Natural killer cell (primary cell): ENCODE data around the gene ZBTB17. TPM values are rescaled to one million over a fixed set of nuclear protein-coding genes. Genes with fewer than 3 reads are reported as not detected.

ENCODE experiments used
- ATAC-seq, 3 donors: fragments of 150-1000 bp in 2 of 3; fragments of 200-7000 bp in 1 of 3; cut with Tn5 transposase; 1 replicate in 1 of 3; 2 replicates in 2 of 3; pipeline ENCODE4 v1.10.0; 2021; ENCODE audit warnings: mild to moderate bottlenecking in 2 of 3, moderate library complexity in 2 of 3
- DNase-seq, 2 donors: peaks; one replicate each; pipeline versions ENCODE4 v3.0.0 to v3.0.0-alpha.2; 2013 to 2021; ENCODE audit warnings: mixed read lengths in 1 of 2
- H3K27ac ChIP-seq: one replicate; pipeline ENCODE4 v1.5.1; 2013; ENCODE audit warnings: mild to moderate bottlenecking, low read length
- H3K27me3 ChIP-seq: one replicate; pipeline ENCODE4 v1.6.1; 2013; ENCODE audit warnings: low read length; ENCODE audit not compliant: control insufficient read depth, insufficient read depth
- H3K36me3 ChIP-seq: one replicate; pipeline ENCODE4 v1.6.1; 2013; ENCODE audit warnings: low read length; ENCODE audit not compliant: control insufficient read depth, insufficient read depth
- H3K4me1 ChIP-seq: one replicate; pipeline ENCODE4 v1.6.1; 2013; ENCODE audit warnings: low read length; ENCODE audit not compliant: control insufficient read depth, insufficient read depth
- H3K4me3 ChIP-seq: one replicate; pipeline ENCODE4 v1.5.1; 2013; ENCODE audit warnings: low read length
- H3K9me3 ChIP-seq: one replicate; pipeline ENCODE4 v1.6.1; 2013; ENCODE audit warnings: low read length; ENCODE audit not compliant: control insufficient read depth, insufficient read depth
- H3K27ac Mint-ChIP-seq, 2 donors: one replicate each; pipeline ENCODE4 v1.8.0; 2022; ENCODE audit warnings: mild to moderate bottlenecking in 2 of 2, mixed read lengths in 2 of 2, moderate library complexity in 1 of 2
- H3K27me3 Mint-ChIP-seq, 2 donors: one replicate each; pipeline ENCODE4 v1.8.0; 2022; ENCODE audit warnings: low read depth in 2 of 2, mixed read lengths in 2 of 2
- H3K36me3 Mint-ChIP-seq: one replicate; pipeline ENCODE4 v1.8.0; 2022; ENCODE audit warnings: mixed read lengths
- H3K4me1 Mint-ChIP-seq, 2 donors: one replicate each; pipeline ENCODE4 v1.8.0; 2022; ENCODE audit warnings: mixed read lengths in 2 of 2
- H3K4me3 Mint-ChIP-seq: one replicate; pipeline ENCODE4 v1.8.0; 2022; ENCODE audit warnings: mild to moderate bottlenecking, moderate library complexity, mixed read lengths
- H3K9me3 Mint-ChIP-seq, 2 donors: one replicate each; pipeline ENCODE4 v1.8.0; 2022; ENCODE audit warnings: mixed read lengths in 2 of 2
- WGBS: methylation state at CpG from one replicate; pipeline ENCODE4 v1.1.7; 2013; ENCODE audit warnings: missing lambda C conversion rate; ENCODE audit not compliant: insufficient coverage; 5-methylcytosine and 5-hydroxymethylcytosine counted together
- intact Hi-C: fragments of 100-400 bp; cut with micrococcal nuclease; formaldehyde crosslinking; loops from one replicate; pipeline ENCODE4 v1.14.2; 2022
- total RNA-seq, 4 donors: library from RNA; stranded (reverse); fragments of 120-200 nt in 1 of 4; gene quantifications; one replicate each; pipeline versions ENCODE4 v1.2.3 to v1.2.4, GENCODE V29; 2013 to 2022
- TF ChIP-seq, protein P1 (sequence below): fragments of 200-600 bp; IDR thresholded peaks from one replicate; pipeline ENCODE4 v1.8.0; 2022; ENCODE audit warnings: antibody characterized with exemption

ZBTB17 gene
- total RNA-seq, 3 donors from 2014 or later (not counting 1 experiment from before 2014, with no cell fraction given) = 86.0 to 100 (median 86.9) TPM

DNA sequence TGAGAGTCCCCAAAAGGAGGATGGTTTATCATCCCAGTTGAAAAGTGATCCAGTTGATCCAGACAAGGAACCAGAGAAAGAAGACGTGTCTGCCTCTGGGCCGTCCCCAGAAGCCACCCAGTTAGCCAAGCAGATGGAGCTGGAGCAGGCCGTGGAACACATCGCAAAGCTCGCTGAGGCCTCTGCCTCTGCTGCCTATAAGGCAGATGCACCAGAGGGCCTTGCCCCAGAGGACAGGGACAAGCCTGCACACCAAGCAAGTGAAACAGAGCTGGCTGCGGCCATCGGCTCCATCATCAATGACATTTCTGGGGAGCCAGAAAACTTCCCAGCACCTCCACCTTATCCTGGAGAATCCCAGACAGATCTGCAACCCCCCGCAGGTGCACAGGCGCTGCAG lies 43.3 kb downstream of the ZBTB17 start:
- 98% methylated on average over 9 of the region's 9 CpGs for WGBS
- Histone ChIP-seq H3K9me3 (no peaks in the 10 kb centered on the region), H3K36me3 (peaks cover 91% of the 10 kb centered on the region), H3K4me1 (no peaks in the 10 kb centered on the region), H3K4me3 (no peak overlapping the region), H3K27ac (no peak overlapping the region), H3K27me3 (no peaks in the 10 kb centered on the region)
- no peaks in the 10 kb centered on the region for H3K27me3 Mint-ChIP-seq
- peaks cover 45% of the 10 kb centered on the region for H3K36me3 Mint-ChIP-seq
- H3K27ac Mint-ChIP-seq = peak overlapping the region in 1 of 2 donors; percentile 21
- ATAC-seq (no peak), DNase-seq (no peak)
- no peaks in the 10 kb centered on the region for H3K9me3 Mint-ChIP-seq
- intact Hi-C loops = no loop called here
- TF ChIP-seq, protein P1, sequence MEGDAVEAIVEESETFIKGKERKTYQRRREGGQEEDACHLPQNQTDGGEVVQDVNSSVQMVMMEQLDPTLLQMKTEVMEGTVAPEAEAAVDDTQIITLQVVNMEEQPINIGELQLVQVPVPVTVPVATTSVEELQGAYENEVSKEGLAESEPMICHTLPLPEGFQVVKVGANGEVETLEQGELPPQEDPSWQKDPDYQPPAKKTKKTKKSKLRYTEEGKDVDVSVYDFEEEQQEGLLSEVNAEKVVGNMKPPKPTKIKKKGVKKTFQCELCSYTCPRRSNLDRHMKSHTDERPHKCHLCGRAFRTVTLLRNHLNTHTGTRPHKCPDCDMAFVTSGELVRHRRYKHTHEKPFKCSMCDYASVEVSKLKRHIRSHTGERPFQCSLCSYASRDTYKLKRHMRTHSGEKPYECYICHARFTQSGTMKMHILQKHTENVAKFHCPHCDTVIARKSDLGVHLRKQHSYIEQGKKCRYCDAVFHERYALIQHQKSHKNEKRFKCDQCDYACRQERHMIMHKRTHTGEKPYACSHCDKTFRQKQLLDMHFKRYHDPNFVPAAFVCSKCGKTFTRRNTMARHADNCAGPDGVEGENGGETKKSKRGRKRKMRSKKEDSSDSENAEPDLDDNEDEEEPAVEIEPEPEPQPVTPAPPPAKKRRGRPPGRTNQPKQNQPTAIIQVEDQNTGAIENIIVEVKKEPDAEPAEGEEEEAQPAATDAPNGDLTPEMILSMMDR = no peak
- no peak overlapping the region for H3K4me3 Mint-ChIP-seq
- H3K4me1 Mint-ChIP-seq = peaks cover 0 to 4% of the 10 kb centered on the region in 2 donors

GRCh38 chr1:15931884-15932283 lies 44.0 kb downstream of the ZBTB17 start:
- intact Hi-C loops = no loop called here
- DNase-seq (no peak), ATAC-seq (no peak)
- peak overlapping the region in 1 of 2 donors; percentile 43 for H3K27ac Mint-ChIP-seq
- H3K4me3 Mint-ChIP-seq = no peak overlapping the region
- no peaks in the 10 kb centered on the region for H3K9me3 Mint-ChIP-seq
- peaks cover 46% of the 10 kb centered on the region for H3K36me3 Mint-ChIP-seq
- Histone ChIP-seq H3K4me1 (no peaks in the 10 kb centered on the region), H3K4me3 (no peak overlapping the region), H3K36me3 (peaks cover 93% of the 10 kb centered on the region), H3K27me3 (no peaks in the 10 kb centered on the region), H3K9me3 (no peaks in the 10 kb centered on the region), H3K27ac (no peak overlapping the region)
- WGBS = 98% methylated on average over 19 of the region's 19 CpGs
- H3K4me1 Mint-ChIP-seq = no peaks in the 10 kb centered on the region
- TF ChIP-seq, protein P1 = no peak
- H3K27me3 Mint-ChIP-seq = no peaks in the 10 kb centered on the region

GRCh38 chr1:15931401-15931800 lies 44.5 kb downstream of the ZBTB17 start:
- intact Hi-C loops = no loop called here
- Histone ChIP-seq H3K27me3 (no peaks in the 10 kb centered on the region), H3K4me1 (no peaks in the 10 kb centered on the region), H3K36me3 (peaks cover 90% of the 10 kb centered on the region), H3K9me3 (no peaks in the 10 kb centered on the region), H3K27ac (no peak overlapping the region), H3K4me3 (no peak overlapping the region)
- no peak for ATAC-seq
- H3K27me3 Mint-ChIP-seq = no peaks in the 10 kb centered on the region
- H3K36me3 Mint-ChIP-seq = peaks cover 46% of the 10 kb centered on the region
- 98% methylated on average over 11 of the region's 11 CpGs for WGBS
- H3K27ac Mint-ChIP-seq = peak overlapping the region in 1 of 2 donors; percentile 43
- no peak for DNase-seq
- H3K9me3 Mint-ChIP-seq = no peaks in the 10 kb centered on the region
- H3K4me1 Mint-ChIP-seq = no peaks in the 10 kb centered on the region
- TF ChIP-seq, protein P1 = no peak
- no peak overlapping the region for H3K4me3 Mint-ChIP-seq
